ENCODE data around the gene CUX1.

DNA sequence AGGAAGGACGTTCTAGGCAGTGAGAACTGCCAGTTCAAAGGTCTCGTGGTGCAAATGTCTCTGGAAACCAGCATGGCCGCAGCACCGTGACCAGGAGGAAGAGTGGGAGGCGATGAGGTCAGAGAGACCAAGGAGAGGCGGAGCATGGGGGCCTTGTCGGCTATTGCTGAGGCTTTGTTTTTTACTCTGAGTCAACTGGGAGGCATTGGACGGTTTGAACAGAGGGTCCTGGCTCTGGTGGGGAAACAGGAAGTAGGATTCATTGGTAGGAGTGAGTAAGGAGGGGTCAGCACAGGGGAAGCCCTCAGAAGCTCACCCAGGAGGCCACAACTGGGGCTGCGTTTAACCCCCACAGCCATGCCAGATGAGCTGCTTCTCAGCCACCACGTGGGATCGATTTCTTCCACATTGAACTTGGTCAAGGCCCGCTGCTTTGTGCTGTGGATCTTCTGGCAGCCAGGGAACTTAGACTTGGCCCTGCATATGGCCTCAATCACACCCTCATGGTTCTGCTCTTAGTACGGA, 447.0 kb downstream of the CUX1 start:
- no peak for TF ChIP-seq POLR2A (IDR thresholded peaks at IDR 0.05; ENCODE audit: low read depth, low read length)
- no peak for TF ChIP-seq TAF1 (IDR thresholded peaks at IDR 0.05; ENCODE audit: low read depth, low read length)
- TF ChIP-seq POLR2AphosphoS5 (IDR thresholded peaks at IDR 0.05; ENCODE audit: low read depth, low read length): no peak

All from GM12891 (cell line).